Immature natural killer cell (primary cell): ENCODE measurements around the gene TEX48. TPM values are rescaled to one million over a fixed set of nuclear protein-coding genes. Genes with fewer than 3 reads are reported as not detected.

ENCODE experiments used
- DNase-seq, 3 donors: peaks; one replicate each; pipeline ENCODE4 v3.0.0; 2022; ENCODE audit warnings: mixed read lengths in 1 of 3
- H3K27ac Mint-ChIP-seq, 6 donors: one replicate each; pipeline ENCODE4 v1.8.0; 2020; ENCODE audit warnings: mixed read lengths in 6 of 6, mild to moderate bottlenecking in 5 of 6, inconsistent platforms in 4 of 6, moderate library complexity in 3 of 6
- H3K27me3 Mint-ChIP-seq, 3 donors: one replicate each; pipeline ENCODE4 v1.8.0; 2020 to 2021; ENCODE audit warnings: low read depth in 3 of 3, mild to moderate bottlenecking in 3 of 3, mixed read lengths in 3 of 3, moderate library complexity in 3 of 3, inconsistent platforms in 1 of 3
- H3K36me3 Mint-ChIP-seq, 3 donors: one replicate each; pipeline ENCODE4 v1.8.0; 2020; ENCODE audit warnings: mixed read lengths in 3 of 3, inconsistent platforms in 2 of 3, mild to moderate bottlenecking in 2 of 3
- H3K4me1 Mint-ChIP-seq, 2 donors: one replicate each; pipeline ENCODE4 v1.8.0; 2020; ENCODE audit warnings: inconsistent platforms in 2 of 2, mild to moderate bottlenecking in 2 of 2, mixed read lengths in 2 of 2, moderate library complexity in 1 of 2
- H3K4me3 Mint-ChIP-seq, 5 donors: one replicate each; pipeline ENCODE4 v1.8.0; 2020; ENCODE audit warnings: mild to moderate bottlenecking in 5 of 5, mixed read lengths in 5 of 5, inconsistent platforms in 3 of 5, moderate library complexity in 3 of 5
- H3K9me3 Mint-ChIP-seq, 6 donors: one replicate each; pipeline ENCODE4 v1.8.0; 2020; ENCODE audit warnings: mild to moderate bottlenecking in 6 of 6, mixed read lengths in 6 of 6, inconsistent platforms in 4 of 6, moderate library complexity in 3 of 6
- polyA plus RNA-seq, 3 donors: library from polyadenylated mRNA; unstranded; fragments of 300-500 nt; fragmentation: Illumina TruSeq; gene quantifications; one replicate each; pipeline ENCODE4 v1.2.3, GENCODE V29; 2021

Gene TEX48
- polyA plus RNA-seq, 3 donors from 2014 or later: not detected

DNA sequence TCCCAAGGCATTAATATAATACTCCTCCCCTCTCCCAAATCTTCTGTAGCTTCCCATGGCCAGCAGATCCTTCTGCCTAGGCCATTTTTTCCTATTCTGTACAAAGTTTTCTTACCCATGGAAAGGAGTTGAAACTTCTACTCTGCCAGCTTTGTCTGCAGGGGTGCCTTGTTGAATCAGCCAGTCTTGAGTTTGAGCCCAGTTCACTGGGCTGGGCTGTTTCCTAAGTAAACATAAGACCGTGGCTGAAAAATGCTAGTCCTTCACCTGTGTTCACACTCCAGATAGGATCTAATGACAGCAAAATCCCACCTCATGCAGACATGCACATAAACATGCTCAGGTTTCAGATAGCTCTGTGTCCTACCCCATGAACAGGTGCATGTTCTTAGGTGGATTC lies 10.4 kb downstream of the TEX48 start:
- H3K4me1 Mint-ChIP-seq: no peaks in the 10 kb centered on the region
- H3K4me3 Mint-ChIP-seq: no peak overlapping the region
- peaks cover 0 to 3% (median 0%) of the 10 kb centered on the region in 3 donors for H3K36me3 Mint-ChIP-seq
- no peak overlapping the region for H3K27ac Mint-ChIP-seq
- H3K9me3 Mint-ChIP-seq: no peaks in the 10 kb centered on the region
- DNase-seq: no peak
- peaks cover 3 to 11% (median 3%) of the 10 kb centered on the region in 3 donors for H3K27me3 Mint-ChIP-seq

- Mint-ChIP-seq H3K4me3 (no peak overlapping the region), H3K27me3 (peaks cover 2 to 6% (median 2%) of the 10 kb centered on the region in 3 donors), H3K9me3 (no peaks in the 10 kb centered on the region), H3K4me1 (no peaks in the 10 kb centered on the region), H3K27ac (no peak overlapping the region), H3K36me3 (no peaks in the 10 kb centered on the region)
- no peak for DNase-seq
Measured at GRCh38 chr9:114669961-114670360, 12.0 kb downstream of the TEX48 start.

- Mint-ChIP-seq H3K27me3 (peaks cover 2 to 3% (median 2%) of the 10 kb centered on the region in 3 donors), H3K27ac (no peak overlapping the region), H3K4me1 (no peaks in the 10 kb centered on the region), H3K4me3 (no peak overlapping the region), H3K36me3 (no peaks in the 10 kb centered on the region), H3K9me3 (no peaks in the 10 kb centered on the region)
- no peak for DNase-seq
Measured at GRCh38 chr9:114668146-114668545, 13.8 kb downstream of the TEX48 start.

DNA sequence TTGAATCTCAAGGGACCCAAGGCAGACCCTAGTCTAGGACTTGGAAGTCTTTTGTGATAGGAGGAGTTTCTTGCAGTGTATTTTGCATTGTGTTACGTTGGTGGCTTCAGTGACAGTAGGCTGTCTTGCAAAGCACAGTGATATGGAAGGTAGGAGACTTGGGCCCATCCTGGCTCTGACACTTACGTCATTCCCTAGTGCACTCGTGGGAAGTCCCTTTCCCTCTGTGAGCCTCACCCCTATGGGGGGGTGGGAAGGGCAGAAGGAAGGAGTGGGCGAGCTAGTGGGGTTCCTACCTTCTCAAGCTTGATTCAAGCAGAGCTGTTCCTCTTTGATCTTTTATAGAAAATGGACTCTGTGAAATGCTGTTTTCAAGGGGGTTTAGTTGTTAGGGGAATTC lies 15.1 kb downstream of the TEX48 start:
- H3K4me1 Mint-ChIP-seq: no peaks in the 10 kb centered on the region
- H3K9me3 Mint-ChIP-seq: no peaks in the 10 kb centered on the region
- H3K27ac Mint-ChIP-seq: no peak overlapping the region
- H3K36me3 Mint-ChIP-seq: no peaks in the 10 kb centered on the region
- H3K4me3 Mint-ChIP-seq: no peak overlapping the region
- H3K27me3 Mint-ChIP-seq: peaks cover 4 to 7% (median 4%) of the 10 kb centered on the region in 3 donors
- no peak for DNase-seq

DNA sequence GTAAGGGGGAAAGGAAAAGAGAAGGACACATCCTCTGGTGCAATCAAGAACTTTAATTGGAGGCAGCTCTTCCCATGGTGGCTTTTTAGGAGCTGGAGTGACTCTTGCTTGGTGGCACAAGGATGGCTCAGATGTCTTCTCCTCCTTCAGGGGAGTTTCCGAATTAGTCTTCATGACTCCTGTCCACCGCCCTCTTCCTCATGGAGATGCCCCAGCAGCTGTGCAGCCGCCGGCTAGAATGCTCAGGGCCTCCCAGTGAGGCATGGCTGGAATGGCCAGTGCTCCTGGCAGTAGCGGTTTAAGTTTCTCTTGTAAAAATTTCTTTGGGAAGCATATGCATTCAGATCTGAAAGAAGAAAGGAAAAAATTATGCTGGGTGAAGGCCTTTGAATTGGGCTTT lies 15.6 kb downstream of the TEX48 start:
- no peaks in the 10 kb centered on the region for H3K4me1 Mint-ChIP-seq
- H3K9me3 Mint-ChIP-seq: no peaks in the 10 kb centered on the region
- H3K36me3 Mint-ChIP-seq: no peaks in the 10 kb centered on the region
- DNase-seq: no peak
- no peak overlapping the region for H3K4me3 Mint-ChIP-seq
- no peak overlapping the region for H3K27ac Mint-ChIP-seq
- H3K27me3 Mint-ChIP-seq: peaks cover 4 to 7% (median 4%) of the 10 kb centered on the region in 3 donors

DNA sequence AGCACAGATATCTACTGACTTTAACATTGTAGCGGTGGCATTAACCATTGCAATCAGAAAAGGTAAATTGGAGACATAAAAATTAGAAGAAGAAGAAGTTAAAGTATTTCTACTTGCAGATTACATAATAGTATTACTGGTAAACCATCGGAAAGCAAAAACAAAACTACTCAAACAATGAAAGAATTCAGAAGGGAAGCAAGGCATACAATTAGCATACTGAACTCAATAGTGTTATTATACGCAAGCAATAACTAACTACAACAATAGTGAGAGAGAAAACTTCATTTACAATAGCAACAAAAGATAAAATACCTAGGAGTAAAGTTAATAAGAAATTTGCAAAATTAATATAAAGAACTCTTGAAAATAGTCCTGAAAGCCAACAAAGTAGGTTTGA lies 17.8 kb downstream of the TEX48 start:
- Mint-ChIP-seq H3K36me3 (no peaks in the 10 kb centered on the region), H3K9me3 (no peaks in the 10 kb centered on the region), H3K27me3 (peaks cover 2 to 4% (median 4%) of the 10 kb centered on the region in 3 donors), H3K27ac (no peak overlapping the region), H3K4me3 (no peak overlapping the region), H3K4me1 (no peaks in the 10 kb centered on the region)
- no peak for DNase-seq

DNA sequence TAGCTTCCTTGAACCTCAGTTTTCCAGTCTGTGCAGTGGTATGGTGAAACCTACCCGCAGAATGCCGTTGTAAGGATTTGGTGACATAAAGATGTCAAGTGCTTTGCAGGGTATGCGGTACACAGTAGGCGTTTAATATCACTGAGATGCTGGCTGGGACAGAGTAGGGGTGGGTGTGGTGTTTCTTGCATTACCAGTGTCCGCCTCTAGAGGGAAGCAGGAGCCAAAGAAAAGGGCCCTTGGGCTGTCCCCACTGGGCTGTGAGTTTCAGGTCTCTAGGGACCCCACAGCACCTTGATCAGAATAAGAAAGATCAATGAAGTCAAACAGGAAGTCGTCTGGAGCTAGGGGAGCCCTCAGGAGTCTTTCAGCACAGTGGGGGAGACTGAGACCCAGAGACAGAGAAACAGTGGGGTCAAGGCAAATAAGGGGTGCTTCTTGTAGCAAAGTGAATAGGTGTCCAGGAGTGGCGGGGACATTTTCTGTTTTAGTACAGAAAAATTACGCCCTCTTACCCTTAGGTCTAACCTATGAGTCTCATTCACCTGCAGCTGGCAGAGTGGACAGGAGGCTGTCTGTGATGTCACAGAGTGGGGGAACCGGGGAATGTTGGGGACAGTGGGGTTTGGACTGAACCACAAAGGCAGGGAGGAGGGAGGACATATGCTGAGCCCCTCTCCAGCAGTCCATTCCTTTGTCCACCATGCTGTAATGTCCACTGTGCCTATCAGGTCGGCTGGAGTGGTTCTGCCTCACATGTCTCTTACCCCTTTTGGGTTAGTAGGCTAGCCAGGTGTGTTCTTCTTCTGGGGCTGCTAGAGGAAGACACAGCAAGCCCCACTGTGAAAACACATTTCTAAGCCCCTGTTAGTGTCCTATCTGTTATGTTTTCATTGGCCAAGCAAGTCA lies 19.7 kb downstream of the TEX48 start:
- DNase-seq: peak; percentile 31 to 46 (median 40)
- H3K4me1 Mint-ChIP-seq: no peaks in the 10 kb centered on the region
- no peak overlapping the region for H3K4me3 Mint-ChIP-seq
- no peaks in the 10 kb centered on the region for H3K36me3 Mint-ChIP-seq
- H3K9me3 Mint-ChIP-seq: no peaks in the 10 kb centered on the region
- peaks cover 2 to 4% (median 4%) of the 10 kb centered on the region in 3 donors for H3K27me3 Mint-ChIP-seq
- H3K27ac Mint-ChIP-seq: no peak overlapping the region

GRCh38 chr9:114657705-114658104 lies 24.3 kb downstream of the TEX48 start, which contains the start of gene TEX53:
Gene TEX53 (minus strand): TSS chr9:114657805. CDS start chr9:114657774, 31 bp downstream.
- H3K27ac Mint-ChIP-seq: no peak within 1 kb of the TSS
- no peaks in the 10 kb centered on the region for H3K36me3 Mint-ChIP-seq
- peaks cover 2 to 9% (median 6%) of the 10 kb centered on the region in 3 donors for H3K27me3 Mint-ChIP-seq
- H3K4me3 Mint-ChIP-seq: no peak within 1 kb of the TSS
- peaks cover 0 to 7% of the 10 kb centered on the region in 2 donors for H3K4me1 Mint-ChIP-seq
- DNase-seq: no peak
- no peaks in the 10 kb centered on the region for H3K9me3 Mint-ChIP-seq

- peaks cover 0 to 5% (median 4%) of the 10 kb centered on the region in 3 donors for H3K27me3 Mint-ChIP-seq
Measured at GRCh38 chr9:114656301-114656700, 25.7 kb downstream of the TEX48 start.

DNA sequence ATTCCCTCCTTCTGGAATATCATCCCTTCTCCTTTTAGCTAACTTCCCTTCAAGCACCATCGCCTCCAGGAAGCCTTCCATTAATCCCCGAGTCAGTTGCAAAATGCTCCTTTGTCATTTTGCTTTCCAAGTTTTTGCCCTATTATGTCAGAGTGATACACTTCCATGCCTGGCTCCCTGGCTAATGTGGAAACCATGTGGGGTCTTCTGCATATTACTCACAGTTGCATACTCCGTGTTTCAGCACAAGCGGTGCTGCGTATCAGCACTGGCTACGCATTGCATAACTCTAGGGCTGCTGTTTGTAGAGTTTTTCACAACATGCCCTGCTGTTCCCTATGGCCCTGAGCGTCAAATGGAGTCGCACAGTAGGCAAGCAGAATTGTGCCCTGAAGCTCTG lies 26.3 kb downstream of the TEX48 start:
- Mint-ChIP-seq H3K27me3 (peaks cover 0 to 5% (median 4%) of the 10 kb centered on the region in 3 donors), H3K4me3 (no peak overlapping the region), H3K4me1 (peaks cover 0 to 7% of the 10 kb centered on the region in 2 donors), H3K36me3 (peaks cover 0 to under 1% (median 0%) of the 10 kb centered on the region in 3 donors), H3K27ac (no peak overlapping the region), H3K9me3 (no peaks in the 10 kb centered on the region)
- DNase-seq: no peak

More at GRCh38 chr9:114656301-114656700, 25.7 kb downstream of the TEX48 start:
- Mint-ChIP-seq H3K4me3 (no peak overlapping the region), H3K36me3 (no peaks in the 10 kb centered on the region), H3K9me3 (no peaks in the 10 kb centered on the region), H3K27ac (no peak overlapping the region), H3K4me1 (peaks cover 0 to 7% of the 10 kb centered on the region in 2 donors)
- no peak for DNase-seq

DNA sequence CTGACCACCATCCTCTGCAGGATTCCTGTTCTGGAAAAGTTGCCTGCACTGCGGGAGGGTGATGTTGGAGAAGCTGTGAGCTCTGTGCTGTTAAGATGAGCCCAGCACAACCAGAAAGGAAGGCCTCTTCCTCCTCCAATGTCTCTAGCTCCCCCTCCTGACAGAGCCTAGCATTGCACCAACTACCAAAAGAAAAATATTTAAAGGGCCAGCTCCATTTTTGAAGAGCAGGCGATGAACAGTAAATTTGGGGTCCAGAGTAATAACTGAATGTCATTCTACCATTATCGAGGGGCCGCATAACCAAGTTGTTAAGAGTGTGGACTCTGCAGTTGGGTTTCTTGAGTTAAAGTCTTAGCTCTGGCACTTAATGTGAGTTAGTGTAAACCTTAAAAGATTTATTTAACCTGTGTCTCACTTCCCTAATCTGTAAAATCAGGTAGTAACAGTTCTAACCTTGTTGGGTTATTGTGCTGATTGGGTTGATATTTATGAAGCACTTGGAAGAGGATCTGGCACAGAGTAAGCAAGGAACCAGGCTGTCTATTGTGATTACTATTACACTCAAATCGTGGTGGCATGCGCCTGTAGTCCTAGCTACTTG lies 28.3 kb downstream of the TEX48 start:
- Mint-ChIP-seq H3K9me3 (no peaks in the 10 kb centered on the region), H3K4me3 (no peak overlapping the region), H3K27me3 (peaks cover 0 to 5% (median 4%) of the 10 kb centered on the region in 3 donors), H3K36me3 (peaks cover 0 to 4% (median 0%) of the 10 kb centered on the region in 3 donors), H3K27ac (peak overlapping the region in 1 of 6 donors; percentile 6), H3K4me1 (peaks cover 0 to 7% of the 10 kb centered on the region in 2 donors)
- DNase-seq: peak; percentile 74 to 77 (median 75)

- no peak for DNase-seq
- peak overlapping the region in 2 of 6 donors; percentile 6 to 41 for H3K27ac Mint-ChIP-seq
- no peak overlapping the region for H3K4me3 Mint-ChIP-seq
- peaks cover 0 to 7% of the 10 kb centered on the region in 2 donors for H3K4me1 Mint-ChIP-seq
- peaks cover 0 to 5% (median 2%) of the 10 kb centered on the region in 3 donors for H3K27me3 Mint-ChIP-seq
- H3K36me3 Mint-ChIP-seq: peaks cover 0 to 4% (median 0%) of the 10 kb centered on the region in 3 donors
- H3K9me3 Mint-ChIP-seq: no peaks in the 10 kb centered on the region
Measured at GRCh38 chr9:114652776-114653555, 29.0 kb downstream of the TEX48 start.

DNA sequence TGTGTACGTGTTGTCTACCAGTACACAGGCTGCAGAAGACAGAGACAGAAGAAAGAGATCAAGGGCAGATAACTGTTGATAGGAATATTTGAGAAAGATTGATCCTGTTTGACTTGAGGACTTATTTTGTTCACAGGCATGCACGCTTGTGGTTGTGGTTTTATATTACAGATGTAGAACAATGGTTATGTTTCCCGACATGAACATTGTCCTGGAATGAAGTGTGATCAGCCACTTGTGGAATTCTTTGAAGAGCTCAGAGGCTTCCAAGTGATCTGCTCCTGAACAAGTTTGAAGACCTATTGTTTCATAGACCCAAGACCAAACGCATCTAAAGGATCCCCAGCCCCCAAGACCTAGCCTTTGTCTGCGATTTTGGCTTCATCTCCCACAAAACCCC lies 38.1 kb downstream of the TEX48 start:
- Mint-ChIP-seq H3K4me3 (no peak overlapping the region), H3K36me3 (peaks cover 19 to 49% (median 26%) of the 10 kb centered on the region in 3 donors), H3K27ac (no peak overlapping the region), H3K4me1 (no peaks in the 10 kb centered on the region), H3K27me3 (peaks cover 0 to 2% (median 0%) of the 10 kb centered on the region in 3 donors), H3K9me3 (no peaks in the 10 kb centered on the region)
- no peak for DNase-seq
